ENCODE data around the gene CPNE7. TPM values are rescaled to one million over a fixed set of nuclear protein-coding genes. Genes with fewer than 3 reads are reported as not detected.
A peak's percentile ranks its signal among the peaks of the same experiment; 100 is the strongest.

The CPNE7 gene
- total and polyA plus RNA-seq, 2 of the 13 experiments (the other 11 are each of a cell fraction or from before 2014, with no cell fraction given) = 0.59 TPM; not detected in 1

GRCh38 chr16:89560378-89561141 lies 15.0 kb upstream of the CPNE7 start, which contains the start of gene RPL13 (continued):
- peak; percentile 49; the same call in 1 of the 2 replicates for TF ChIP-seq ZHX1 (CRISPR knock-in tag; IDR thresholded peaks at IDR 0.05; ENCODE audit: low read depth)
- 0 out of 2 replicates have a peak, but pooled peaks have one; percentile 69 for TF ChIP-seq FIP1L1 (IDR thresholded peaks at IDR 0.05; ENCODE audit: borderline replicate concordance, insufficient read depth, low read depth, low read length)
- TF ChIP-seq ZHX2 (IDR thresholded peaks at IDR 0.05; ENCODE audit: low read depth) = no peak; the same call in 1 of the 2 replicates
- TF ChIP-seq ZHX2 (CRISPR knock-in tag; IDR thresholded peaks at IDR 0.05; ENCODE audit: borderline replicate concordance) = 0 out of 2 replicates have a peak, but pooled peaks have one; percentile 96
- TF ChIP-seq ZNF777 (CRISPR knock-in tag; IDR thresholded peaks at IDR 0.05) = peak; percentile 93
- TF ChIP-seq ATF5 (CRISPR knock-in tag; IDR thresholded peaks at IDR 0.05; ENCODE audit: low read depth) = no peak
- TF ChIP-seq ZNF646 (CRISPR knock-in tag; IDR thresholded peaks at IDR 0.05) = 0 out of 2 replicates have a peak, but pooled peaks have one; percentile 9
- TF ChIP-seq ARID3A (IDR thresholded peaks at IDR 0.05; ENCODE audit: low read depth, low read length) = no peak

Measured in HepG2 (cell line).